ENCODE data around the gene DCST2.

- TF ChIP-seq CTCF (IDR thresholded peaks at IDR 0.05; ENCODE audit: low read depth, low read length) (no peak), POLR2A (IDR thresholded peaks at IDR 0.05; ENCODE audit: extremely low read depth, insufficient read length) (no peak)
Measured at GRCh38 chr1:155079210-155079486, 45.6 kb upstream of the DCST2 start.

All from NB4 (cell line).